ENCODE measurements around the gene ST3GAL4. TPM values are rescaled to one million over a fixed set of nuclear protein-coding genes. Genes with fewer than 3 reads are reported as not detected.
A peak's percentile ranks its signal among the peaks of the same experiment; 100 is the strongest.
"Not testable (repeated sequence)": the region's sequence is repeated elsewhere in the genome, so short reads cannot be mapped to it uniquely, and the experiment has no call there.

ST3GAL4 gene
- total RNA-seq, 1 donor from 2014 or later = 73.1 TPM

- no peak overlapping the region for H3K4me3 Mint-ChIP-seq (ENCODE audit: unreplicated experiment)
- H3K27ac Mint-ChIP-seq (ENCODE audit: unreplicated experiment) = peak overlapping the region; percentile 19
- no peak for TF ChIP-seq CTCF (IDR thresholded peaks at IDR 0.05)
- no peaks in the 10 kb centered on the region for H3K27me3 Mint-ChIP-seq (ENCODE audit: unreplicated experiment)
- DNase-seq (ENCODE audit: extremely low spot score, unreplicated experiment) = no peak
- peaks cover 4% of the 10 kb centered on the region for H3K36me3 Mint-ChIP-seq (ENCODE audit: unreplicated experiment)
- no peaks in the 10 kb centered on the region for H3K9me3 Mint-ChIP-seq (ENCODE audit: unreplicated experiment)
- H3K4me1 Mint-ChIP-seq (ENCODE audit: unreplicated experiment) = peaks cover 74% of the 10 kb centered on the region
Observed at GRCh38 chr11:126370016-126370415, 14.5 kb downstream of the ST3GAL4 start.

- no peak for DNase-seq (ENCODE audit: extremely low spot score, unreplicated experiment)
- H3K4me3 Mint-ChIP-seq (ENCODE audit: unreplicated experiment) = no peak overlapping the region
- no peak for TF ChIP-seq CTCF (IDR thresholded peaks at IDR 0.05)
- H3K27ac Mint-ChIP-seq (ENCODE audit: unreplicated experiment) = peak overlapping the region; percentile 13
- peaks cover 4% of the 10 kb centered on the region for H3K36me3 Mint-ChIP-seq (ENCODE audit: unreplicated experiment)
- no peaks in the 10 kb centered on the region for H3K9me3 Mint-ChIP-seq (ENCODE audit: unreplicated experiment)
- H3K4me1 Mint-ChIP-seq (ENCODE audit: unreplicated experiment) = peaks cover 67% of the 10 kb centered on the region
- no peaks in the 10 kb centered on the region for H3K27me3 Mint-ChIP-seq (ENCODE audit: unreplicated experiment)
Observed at GRCh38 chr11:126371595-126371994, 16.1 kb downstream of the ST3GAL4 start.

GRCh38 chr11:126373389-126374066 is 18.0 kb downstream of the ST3GAL4 start:
- DNase-seq (ENCODE audit: extremely low spot score, unreplicated experiment); H3K36me3 Mint-ChIP-seq (ENCODE audit: unreplicated experiment); H3K27me3 Mint-ChIP-seq (ENCODE audit: unreplicated experiment); H3K9me3 Mint-ChIP-seq (ENCODE audit: unreplicated experiment); H3K4me3 Mint-ChIP-seq (ENCODE audit: unreplicated experiment): not testable (repeated sequence)
- Mint-ChIP-seq H3K27ac (ENCODE audit: unreplicated experiment) (peak overlapping the region; percentile 64), H3K4me1 (ENCODE audit: unreplicated experiment) (peaks cover 66% of the 10 kb centered on the region)

GRCh38 chr11:126374562-126375300 is 19.2 kb downstream of the ST3GAL4 start:
- not testable (repeated sequence) for H3K4me3 Mint-ChIP-seq (ENCODE audit: unreplicated experiment); H3K9me3 Mint-ChIP-seq (ENCODE audit: unreplicated experiment); H3K27me3 Mint-ChIP-seq (ENCODE audit: unreplicated experiment); DNase-seq (ENCODE audit: extremely low spot score, unreplicated experiment); H3K36me3 Mint-ChIP-seq (ENCODE audit: unreplicated experiment)
- peaks cover 64% of the 10 kb centered on the region for H3K4me1 Mint-ChIP-seq (ENCODE audit: unreplicated experiment)
- H3K27ac Mint-ChIP-seq (ENCODE audit: unreplicated experiment) = peak overlapping the region; percentile 64

GRCh38 chr11:126375726-126376125 is 20.2 kb downstream of the ST3GAL4 start:
- TF ChIP-seq CTCF (IDR thresholded peaks at IDR 0.05) = no peak
- Mint-ChIP-seq H3K27me3 (ENCODE audit: unreplicated experiment) (no peaks in the 10 kb centered on the region), H3K4me1 (ENCODE audit: unreplicated experiment) (peaks cover 59% of the 10 kb centered on the region), H3K27ac (ENCODE audit: unreplicated experiment) (no peak overlapping the region), H3K36me3 (ENCODE audit: unreplicated experiment) (peaks cover 4% of the 10 kb centered on the region), H3K4me3 (ENCODE audit: unreplicated experiment) (no peak overlapping the region), H3K9me3 (ENCODE audit: unreplicated experiment) (peaks cover 5% of the 10 kb centered on the region)
- DNase-seq (ENCODE audit: extremely low spot score, unreplicated experiment) = no peak

DNA sequence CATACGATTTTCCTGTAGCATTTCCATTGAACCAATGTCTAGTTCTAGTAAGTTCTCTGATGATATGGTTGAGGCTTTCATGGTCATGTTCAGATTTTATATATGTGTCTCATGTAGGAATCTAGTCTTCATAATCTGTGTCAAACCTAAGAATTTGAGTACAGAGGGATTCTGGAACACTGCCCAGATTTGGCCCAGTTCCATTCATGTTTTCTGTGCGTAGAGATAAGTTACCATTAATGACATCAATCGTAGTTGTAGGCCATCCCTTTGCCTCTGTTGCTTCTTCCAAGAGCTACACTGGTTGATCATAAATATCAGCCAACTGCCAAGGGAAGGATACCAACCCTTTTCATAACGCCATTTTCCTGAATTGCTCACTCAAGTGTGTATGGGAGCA is 23.3 kb downstream of the ST3GAL4 start:
- no peaks in the 10 kb centered on the region for H3K27me3 Mint-ChIP-seq (ENCODE audit: unreplicated experiment)
- no peak for TF ChIP-seq CTCF (IDR thresholded peaks at IDR 0.05)
- H3K27ac Mint-ChIP-seq (ENCODE audit: unreplicated experiment) = no peak overlapping the region
- peaks cover 5% of the 10 kb centered on the region for H3K9me3 Mint-ChIP-seq (ENCODE audit: unreplicated experiment)
- H3K4me3 Mint-ChIP-seq (ENCODE audit: unreplicated experiment) = no peak overlapping the region
- DNase-seq (ENCODE audit: extremely low spot score, unreplicated experiment) = no peak
- H3K36me3 Mint-ChIP-seq (ENCODE audit: unreplicated experiment) = no peaks in the 10 kb centered on the region
- peaks cover 54% of the 10 kb centered on the region for H3K4me1 Mint-ChIP-seq (ENCODE audit: unreplicated experiment)
